DOHH2 (cell line): ENCODE results near the gene ANKRD42.
A peak's percentile ranks its signal among the peaks of the same experiment; 100 is the strongest.

ENCODE experiments used
- H3F3A ChIP-seq: fragments of 200-600 bp; sonication (generic), shearing (Covaris generic); 2 replicates; pipeline ENCODE4 v1.6.0; 2016; ENCODE audit warnings: antibody characterized with exemption, mild to moderate bottlenecking; ENCODE audit not compliant: control insufficient read depth, insufficient read depth
- H3K27ac ChIP-seq: fragments of 200-600 bp; sonication (generic); 2 replicates; pipeline ENCODE4 v1.5.1; 2014; ENCODE audit warnings: low read depth, mild to moderate bottlenecking, low read length, moderate library complexity
- H3K27me3 ChIP-seq: fragments of 200-600 bp; sonication (generic); 2 replicates; pipeline ENCODE4 v1.6.1; 2014; ENCODE audit warnings: mild to moderate bottlenecking, low read length, mixed read lengths; ENCODE audit not compliant: control insufficient read depth
- H3K36me3 ChIP-seq: fragments of 200-600 bp; sonication (generic); 2 replicates; pipeline ENCODE4 v1.6.1; 2014; ENCODE audit warnings: mild to moderate bottlenecking, low read length, moderate library complexity, mixed read lengths; ENCODE audit not compliant: control insufficient read depth
- H3K4me1 ChIP-seq: fragments of 200-600 bp; sonication (generic); 2 replicates; pipeline ENCODE4 v1.6.1; 2014; ENCODE audit warnings: mild to moderate bottlenecking, low read length, mixed read lengths; ENCODE audit not compliant: control insufficient read depth
- H3K4me2 ChIP-seq: fragments of 200-600 bp; sonication (generic); 2 replicates; pipeline ENCODE4 v1.6.0; 2014; ENCODE audit warnings: mild to moderate bottlenecking, low read length, moderate library complexity
- H3K4me3 ChIP-seq: fragments of 200-600 bp; sonication (generic); 2 replicates; pipeline ENCODE4 v1.5.1; 2014; ENCODE audit warnings: mild to moderate bottlenecking, low read length, mixed read lengths
- H3K79me2 ChIP-seq: fragments of 200-600 bp; sonication (generic); 2 replicates; pipeline ENCODE4 v1.6.1; 2014; ENCODE audit warnings: mild to moderate bottlenecking, low read length, mixed read lengths; ENCODE audit not compliant: control insufficient read depth
- H3K9me2 ChIP-seq: fragments of 200-600 bp; sonication (generic); replicated peaks from 2 replicates; pipeline ENCODE4 v1.6.1; 2014; ENCODE audit warnings: mild to moderate bottlenecking, low read length, mixed read lengths; ENCODE audit not compliant: control insufficient read depth
- H3K9me3 ChIP-seq: fragments of 200-600 bp; sonication (generic); 2 replicates; pipeline ENCODE4 v1.6.1; 2014; ENCODE audit warnings: antibody characterized with exemption, low read length, mixed read lengths; ENCODE audit not compliant: control insufficient read depth, insufficient read depth
- H4K20me1 ChIP-seq: fragments of 200-600 bp; sonication (generic); 2 replicates; pipeline ENCODE4 v1.6.0; 2014; ENCODE audit warnings: low read depth, mild to moderate bottlenecking, antibody characterized with exemption, low read length, moderate library complexity; ENCODE audit not compliant: control insufficient read depth, insufficient read depth
- EZH2phosphoT487 ChIP-seq: fragments of 200-600 bp; sonication (generic); IDR thresholded peaks from 2 replicates; pipeline ENCODE4 v1.6.1; 2017; ENCODE audit warnings: borderline replicate concordance, mild to moderate bottlenecking, antibody characterized with exemption, low read length, moderate library complexity, mixed read lengths
- TF ChIP-seq, protein P1 (sequence below): fragments of 200-600 bp; sonication (generic); IDR thresholded peaks from one replicate; pipeline ENCODE4 v1.5.1; 2014; ENCODE audit warnings: antibody characterized with exemption, mild to moderate bottlenecking, low read depth, low read length; ENCODE audit not compliant: poor library complexity, severe bottlenecking

The ANKRD42 gene

DNA sequence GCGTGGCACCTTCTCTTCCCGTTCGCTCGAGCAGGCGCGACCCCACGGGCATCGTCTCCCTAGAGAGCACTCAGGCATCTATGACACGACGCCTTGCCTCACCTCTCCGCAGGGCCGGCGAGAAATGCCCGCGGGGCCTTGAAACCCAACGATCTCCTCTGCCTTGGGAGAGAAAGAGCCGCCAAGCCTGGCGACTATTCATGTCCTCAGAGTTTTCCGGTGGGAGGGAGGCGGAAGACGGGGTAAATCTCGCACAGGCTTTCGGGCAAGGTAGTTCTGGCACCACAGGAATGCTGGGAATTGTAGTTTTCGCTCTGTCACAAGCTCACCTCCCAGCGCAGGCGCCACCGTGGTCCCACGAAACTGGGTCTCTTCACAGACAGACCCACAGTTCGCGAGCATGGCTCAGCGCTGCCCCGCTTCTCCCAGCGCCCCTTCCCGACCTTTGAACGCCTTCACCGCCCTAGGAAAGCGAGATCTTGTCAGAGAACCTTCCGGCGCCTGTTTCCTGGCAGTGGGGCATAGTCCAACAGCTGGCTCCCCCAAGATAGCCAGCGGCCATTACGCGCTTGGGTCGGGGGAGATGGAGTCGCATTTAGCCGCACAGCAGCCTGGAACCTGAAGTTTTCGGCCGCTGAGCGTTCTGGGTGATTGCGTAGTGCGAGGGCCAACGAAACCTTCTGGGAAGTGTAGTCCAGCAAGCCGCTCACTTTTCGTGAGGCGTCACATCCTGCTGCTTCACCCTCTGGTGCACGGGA is 92.4 kb downstream of the ANKRD42 start, which contains the start of gene CCDC90B:
CCDC90B (minus strand) TSS at position 597 of the 758 bp plus-strand sequence; CDS start at position 202, 395 bp downstream.
- H3K36me3 ChIP-seq, result peaks cover 18% of the 10 kb centered on the region
- H3K79me2 ChIP-seq, result peaks cover 45% of the 10 kb centered on the region
- no peaks in the 10 kb centered on the region for H3K9me2 ChIP-seq
- H3K9me3 ChIP-seq, result no peaks in the 10 kb centered on the region
- TF ChIP-seq EZH2phosphoT487, result no peak
- TF ChIP-seq, protein P1, sequence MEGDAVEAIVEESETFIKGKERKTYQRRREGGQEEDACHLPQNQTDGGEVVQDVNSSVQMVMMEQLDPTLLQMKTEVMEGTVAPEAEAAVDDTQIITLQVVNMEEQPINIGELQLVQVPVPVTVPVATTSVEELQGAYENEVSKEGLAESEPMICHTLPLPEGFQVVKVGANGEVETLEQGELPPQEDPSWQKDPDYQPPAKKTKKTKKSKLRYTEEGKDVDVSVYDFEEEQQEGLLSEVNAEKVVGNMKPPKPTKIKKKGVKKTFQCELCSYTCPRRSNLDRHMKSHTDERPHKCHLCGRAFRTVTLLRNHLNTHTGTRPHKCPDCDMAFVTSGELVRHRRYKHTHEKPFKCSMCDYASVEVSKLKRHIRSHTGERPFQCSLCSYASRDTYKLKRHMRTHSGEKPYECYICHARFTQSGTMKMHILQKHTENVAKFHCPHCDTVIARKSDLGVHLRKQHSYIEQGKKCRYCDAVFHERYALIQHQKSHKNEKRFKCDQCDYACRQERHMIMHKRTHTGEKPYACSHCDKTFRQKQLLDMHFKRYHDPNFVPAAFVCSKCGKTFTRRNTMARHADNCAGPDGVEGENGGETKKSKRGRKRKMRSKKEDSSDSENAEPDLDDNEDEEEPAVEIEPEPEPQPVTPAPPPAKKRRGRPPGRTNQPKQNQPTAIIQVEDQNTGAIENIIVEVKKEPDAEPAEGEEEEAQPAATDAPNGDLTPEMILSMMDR, result peak; percentile 55
- no peaks in the 10 kb centered on the region for H3K27me3 ChIP-seq
- peak within 1 kb of the TSS; percentile 100 for H3K4me3 ChIP-seq
- H3F3A ChIP-seq, result peaks cover 16% of the 10 kb centered on the region
- H3K27ac ChIP-seq, result peak within 1 kb of the TSS; percentile 82
- peaks cover 55% of the 10 kb centered on the region for H3K4me1 ChIP-seq
- H4K20me1 ChIP-seq, result no peaks in the 10 kb centered on the region
- peak within 1 kb of the TSS; percentile 94 for H3K4me2 ChIP-seq

DNA sequence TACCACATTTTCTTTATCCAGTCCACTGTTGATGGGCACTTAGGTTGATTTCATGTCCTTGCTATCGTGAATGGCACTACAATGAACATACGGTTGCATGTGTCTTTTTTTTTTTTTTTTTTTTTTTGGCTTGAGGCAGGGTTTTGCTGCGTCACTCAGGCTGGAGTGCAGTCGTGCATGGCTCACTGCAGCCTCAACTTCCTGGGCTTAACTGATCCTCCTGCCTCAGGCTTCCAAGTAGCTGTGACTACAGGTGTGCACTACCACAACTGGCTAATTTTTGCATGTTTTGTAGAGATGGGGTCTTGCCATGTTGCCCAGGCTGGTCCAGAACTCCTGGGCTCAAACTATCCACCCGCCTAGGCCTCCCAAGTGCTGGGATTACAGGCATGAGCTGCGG is 94.1 kb downstream of the ANKRD42 start:
- H3F3A ChIP-seq, result peaks cover 16% of the 10 kb centered on the region
- H3K79me2 ChIP-seq, result peaks cover 31% of the 10 kb centered on the region
- no peaks in the 10 kb centered on the region for H3K9me2 ChIP-seq
- H3K36me3 ChIP-seq, result peaks cover 17% of the 10 kb centered on the region
- no peaks in the 10 kb centered on the region for H3K27me3 ChIP-seq
- no peaks in the 10 kb centered on the region for H4K20me1 ChIP-seq
- TF ChIP-seq, protein P1, result no peak
- TF ChIP-seq EZH2phosphoT487, result no peak
- H3K4me2 ChIP-seq, result peak overlapping the region; percentile 94
- peak overlapping the region; percentile 82 for H3K27ac ChIP-seq
- peak overlapping the region; percentile 53 for H3K4me3 ChIP-seq
- no peaks in the 10 kb centered on the region for H3K9me3 ChIP-seq
- peaks cover 59% of the 10 kb centered on the region for H3K4me1 ChIP-seq

DNA sequence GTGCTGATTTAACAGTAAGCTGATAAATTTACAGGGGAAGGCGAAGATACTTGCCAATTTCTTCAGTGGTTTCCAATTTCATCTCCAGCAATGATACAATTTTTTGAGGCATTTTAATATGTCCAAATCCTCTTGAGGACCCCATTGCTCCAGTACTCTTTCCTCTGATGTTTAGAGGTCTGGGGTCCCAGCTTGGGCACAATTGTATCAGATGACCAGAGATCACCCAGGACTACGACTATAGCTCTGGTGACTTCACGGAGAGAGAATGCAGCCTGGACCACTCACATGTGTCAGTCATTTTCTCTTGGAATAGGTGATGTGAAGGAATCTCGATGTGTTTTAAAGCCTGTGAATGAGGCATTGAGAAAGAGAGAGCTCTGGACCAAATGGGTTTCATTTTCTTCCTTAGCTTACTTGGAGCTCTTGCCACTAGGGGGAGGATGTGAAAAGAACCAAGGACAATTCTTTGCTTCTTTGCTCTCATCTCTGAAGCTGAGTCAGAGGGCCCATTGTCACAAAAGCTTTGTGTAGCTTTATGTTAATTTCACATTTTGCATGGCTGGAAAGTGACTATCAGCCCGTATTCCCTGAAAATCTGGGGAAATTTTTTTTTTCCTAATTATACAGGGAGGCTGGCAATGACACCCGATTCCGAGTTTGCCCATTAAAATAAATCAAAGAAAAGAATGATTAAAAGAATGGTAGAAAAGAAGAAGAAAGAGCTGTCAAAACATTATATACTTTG is 99.4 kb downstream of the ANKRD42 start:
- Histone ChIP-seq H3K27ac (no peak overlapping the region), H3K4me2 (peak overlapping the region; percentile 52), H3K27me3 (no peaks in the 10 kb centered on the region), H3K4me1 (peaks cover 32% of the 10 kb centered on the region), H3K79me2 (no peaks in the 10 kb centered on the region), H4K20me1 (no peaks in the 10 kb centered on the region), H3K9me2 (no peaks in the 10 kb centered on the region), H3K4me3 (peak overlapping the region; percentile 37), H3K36me3 (no peaks in the 10 kb centered on the region), H3K9me3 (no peaks in the 10 kb centered on the region), H3F3A (peaks cover 12% of the 10 kb centered on the region)
- no peak for TF ChIP-seq EZH2phosphoT487
- TF ChIP-seq, protein P1, result peak; percentile 75
